ENCODE data around the gene OSBPL7. TPM values are rescaled to one million over a fixed set of nuclear protein-coding genes. Genes with fewer than 3 reads are reported as not detected.

The OSBPL7 gene
- total RNA-seq, 1 experiment from 2014 or later = 20.5 TPM

GRCh38 chr17:47857551-47858455 lies 36.2 kb upstream of the OSBPL7 start:
- ATAC-seq (no peak), DNase-seq (ENCODE audit: low read depth, low spot score) (no peak)
- H3K36me3 ChIP-seq (ENCODE audit: control insufficient read depth in 1 of 2, insufficient read depth in 2 of 2, low read length in 2 of 2) = no peaks in the 10 kb centered on the region
- intact Hi-C loops (cut with micrococcal nuclease) = no loop called here
- RAD21 ChIA-PET (ENCODE audit: low non-redundant PET in 1 of 2, low total read pairs in 2 of 2, uncharacterized antibody in 2 of 2, unreplicated experiment in 2 of 2) = no interaction called here
- no peak overlapping the region for H3K9ac ChIP-seq (ENCODE audit: low read length)
- no peaks in the 10 kb centered on the region for H3K9me3 ChIP-seq (ENCODE audit: control insufficient read depth in 1 of 2, insufficient read depth in 1 of 2, low read depth in 1 of 2, low read length in 2 of 2)
- CTCF ChIA-PET = no interaction called here
- H3K27ac ChIP-seq (ENCODE audit: low read depth, low read length) = no peak overlapping the region
- no peaks in the 10 kb centered on the region for H3K79me2 ChIP-seq (ENCODE audit: insufficient read depth, low read length)
- no peak overlapping the region for H2AFZ ChIP-seq (ENCODE audit: low read depth, low read length, poor library complexity, severe bottlenecking)
- TF ChIP-seq SRF (IDR thresholded peaks at IDR 0.05; ENCODE audit: low read depth) (no peak), JUND (IDR thresholded peaks at IDR 0.05) (no peak), POLR2AphosphoS5 (IDR thresholded peaks at IDR 0.05; ENCODE audit: low read depth, low read length) (no peak), TCF7L2 (IDR thresholded peaks at IDR 0.05; ENCODE audit: borderline replicate concordance, extremely low read depth, insufficient read depth, insufficient read length) (no peak), POLR2A (IDR thresholded peaks at IDR 0.05; ENCODE audit: borderline replicate concordance, extremely low read depth, insufficient read depth, insufficient read length) (no peak), ZBTB33 (IDR thresholded peaks at IDR 0.05; ENCODE audit: extremely low read depth, insufficient replicate concordance, low read length) (no peak), YY1 (IDR thresholded peaks at IDR 0.05; ENCODE audit: extremely low read depth, insufficient replicate concordance, low read depth, low read length) (no peak), ELF1 (IDR thresholded peaks at IDR 0.05; ENCODE audit: borderline replicate concordance, low read depth) (no peak), ZFX (IDR thresholded peaks at IDR 0.05) (no peak), CBX3 (IDR thresholded peaks at IDR 0.05; ENCODE audit: low read depth) (no peak), ZNF274 (IDR thresholded peaks at IDR 0.05; ENCODE audit: low read depth, low read length) (no peak), EGR1 (IDR thresholded peaks at IDR 0.05; ENCODE audit: low read depth) (no peak), EZH2phosphoT487 (IDR thresholded peaks at IDR 0.05; ENCODE audit: borderline replicate concordance) (no peak), EZH2 (IDR thresholded peaks at IDR 0.05) (no peak), MAX (IDR thresholded peaks at IDR 0.05) (no peak), SP1 (IDR thresholded peaks at IDR 0.05; ENCODE audit: low read depth) (no peak), RAD21 (IDR thresholded peaks at IDR 0.05; ENCODE audit: low read depth) (no peak), CEBPB (IDR thresholded peaks at IDR 0.05; ENCODE audit: low read depth) (no peak)
- TF ChIP-seq, protein P1, sequence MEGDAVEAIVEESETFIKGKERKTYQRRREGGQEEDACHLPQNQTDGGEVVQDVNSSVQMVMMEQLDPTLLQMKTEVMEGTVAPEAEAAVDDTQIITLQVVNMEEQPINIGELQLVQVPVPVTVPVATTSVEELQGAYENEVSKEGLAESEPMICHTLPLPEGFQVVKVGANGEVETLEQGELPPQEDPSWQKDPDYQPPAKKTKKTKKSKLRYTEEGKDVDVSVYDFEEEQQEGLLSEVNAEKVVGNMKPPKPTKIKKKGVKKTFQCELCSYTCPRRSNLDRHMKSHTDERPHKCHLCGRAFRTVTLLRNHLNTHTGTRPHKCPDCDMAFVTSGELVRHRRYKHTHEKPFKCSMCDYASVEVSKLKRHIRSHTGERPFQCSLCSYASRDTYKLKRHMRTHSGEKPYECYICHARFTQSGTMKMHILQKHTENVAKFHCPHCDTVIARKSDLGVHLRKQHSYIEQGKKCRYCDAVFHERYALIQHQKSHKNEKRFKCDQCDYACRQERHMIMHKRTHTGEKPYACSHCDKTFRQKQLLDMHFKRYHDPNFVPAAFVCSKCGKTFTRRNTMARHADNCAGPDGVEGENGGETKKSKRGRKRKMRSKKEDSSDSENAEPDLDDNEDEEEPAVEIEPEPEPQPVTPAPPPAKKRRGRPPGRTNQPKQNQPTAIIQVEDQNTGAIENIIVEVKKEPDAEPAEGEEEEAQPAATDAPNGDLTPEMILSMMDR (IDR thresholded peaks at IDR 0.05 in 2 of 3, conservative IDR thresholded peaks at IDR 0.05 in 1 of 3; ENCODE audit: borderline replicate concordance in 1 of 3, insufficient read depth in 1 of 3, low read depth in 2 of 3, low read length in 2 of 3) = no peak
- TF ChIP-seq, protein P2, sequence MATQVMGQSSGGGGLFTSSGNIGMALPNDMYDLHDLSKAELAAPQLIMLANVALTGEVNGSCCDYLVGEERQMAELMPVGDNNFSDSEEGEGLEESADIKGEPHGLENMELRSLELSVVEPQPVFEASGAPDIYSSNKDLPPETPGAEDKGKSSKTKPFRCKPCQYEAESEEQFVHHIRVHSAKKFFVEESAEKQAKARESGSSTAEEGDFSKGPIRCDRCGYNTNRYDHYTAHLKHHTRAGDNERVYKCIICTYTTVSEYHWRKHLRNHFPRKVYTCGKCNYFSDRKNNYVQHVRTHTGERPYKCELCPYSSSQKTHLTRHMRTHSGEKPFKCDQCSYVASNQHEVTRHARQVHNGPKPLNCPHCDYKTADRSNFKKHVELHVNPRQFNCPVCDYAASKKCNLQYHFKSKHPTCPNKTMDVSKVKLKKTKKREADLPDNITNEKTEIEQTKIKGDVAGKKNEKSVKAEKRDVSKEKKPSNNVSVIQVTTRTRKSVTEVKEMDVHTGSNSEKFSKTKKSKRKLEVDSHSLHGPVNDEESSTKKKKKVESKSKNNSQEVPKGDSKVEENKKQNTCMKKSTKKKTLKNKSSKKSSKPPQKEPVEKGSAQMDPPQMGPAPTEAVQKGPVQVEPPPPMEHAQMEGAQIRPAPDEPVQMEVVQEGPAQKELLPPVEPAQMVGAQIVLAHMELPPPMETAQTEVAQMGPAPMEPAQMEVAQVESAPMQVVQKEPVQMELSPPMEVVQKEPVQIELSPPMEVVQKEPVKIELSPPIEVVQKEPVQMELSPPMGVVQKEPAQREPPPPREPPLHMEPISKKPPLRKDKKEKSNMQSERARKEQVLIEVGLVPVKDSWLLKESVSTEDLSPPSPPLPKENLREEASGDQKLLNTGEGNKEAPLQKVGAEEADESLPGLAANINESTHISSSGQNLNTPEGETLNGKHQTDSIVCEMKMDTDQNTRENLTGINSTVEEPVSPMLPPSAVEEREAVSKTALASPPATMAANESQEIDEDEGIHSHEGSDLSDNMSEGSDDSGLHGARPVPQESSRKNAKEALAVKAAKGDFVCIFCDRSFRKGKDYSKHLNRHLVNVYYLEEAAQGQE (IDR thresholded peaks at IDR 0.05; ENCODE audit: low read depth) = no peak
- H4K20me1 ChIP-seq (ENCODE audit: insufficient read depth) = no peaks in the 10 kb centered on the region
- no peaks in the 10 kb centered on the region for H3K9me2 ChIP-seq (ENCODE audit: insufficient read depth)
- BruUV-seq (replicated peaks) = no TSS peak
- H3K4me1 ChIP-seq (ENCODE audit: control insufficient read depth in 1 of 2, insufficient read depth in 2 of 2, low read length in 2 of 2) = peaks cover 5 to 11% of the 10 kb centered on the region in 2 experiments
- POLR2A ChIA-PET = interaction anchor here (1.3 kb wide), 1 partner anchor 38 kb away, joined by 3 read pairs; the partner anchor contains the start of gene SP2
- H3K4me3 ChIP-seq (replicated peaks in 1 of 2; ENCODE audit: low read depth in 1 of 2, low read length in 2 of 2) = no peak overlapping the region
- H3K27me3 ChIP-seq (ENCODE audit: insufficient read depth, low read length) = peaks cover 13% of the 10 kb centered on the region; the same call in 1 of the 2 replicates
- no peak overlapping the region for H3K4me2 ChIP-seq (ENCODE audit: low read length)

Data from HCT116 (cell line).